ENCODE data around the gene PROCA1. TPM values are rescaled to one million over a fixed set of nuclear protein-coding genes. Genes with fewer than 3 reads are reported as not detected.

Gene PROCA1
- polyA plus RNA-seq, 1 of the 3 experiments (the other 2 are of a cell fraction): 7.1 TPM

GRCh38 chr17:28737770-28738679, 26.3 kb upstream of the PROCA1 start:
- no peaks in the 10 kb centered on the region for H3K9me2 ChIP-seq
- TF ChIP-seq CHD2 (IDR thresholded peaks at IDR 0.05; ENCODE audit: low read length, partially characterized antibody) (no peak), EZH2phosphoT487 (IDR thresholded peaks at IDR 0.05; ENCODE audit: borderline replicate concordance, low read depth) (no peak), GATA2 (CRISPR knock-in tag; IDR thresholded peaks at IDR 0.05) (no peak), RAD21 (IDR thresholded peaks at IDR 0.05; ENCODE audit: low read length) (no peak), PBX3 (IDR thresholded peaks at IDR 0.05) (no peak), MEF2A (IDR thresholded peaks at IDR 0.05; ENCODE audit: borderline replicate concordance, low read depth) (no peak), TEAD4 (IDR thresholded peaks at IDR 0.05; ENCODE audit: borderline replicate concordance, insufficient read depth) (no peak), TCF12 (IDR thresholded peaks at IDR 0.05) (no peak), RFX5 (IDR thresholded peaks at IDR 0.05; ENCODE audit: low read length) (no peak), FOXJ3 (CRISPR knock-in tag; IDR thresholded peaks at IDR 0.05) (no peak), POLR2AphosphoS5 (IDR thresholded peaks at IDR 0.05; ENCODE audit: low read depth, low read length) (no peak), NFIC (IDR thresholded peaks at IDR 0.05; ENCODE audit: borderline replicate concordance) (no peak), JUND (IDR thresholded peaks at IDR 0.05) (no peak), ELF1 (IDR thresholded peaks at IDR 0.05) (no peak), ZBTB33 (IDR thresholded peaks at IDR 0.05; ENCODE audit: borderline replicate concordance, low read depth) (no peak), MXI1 (IDR thresholded peaks at IDR 0.05; ENCODE audit: low read depth, low read length) (no peak), SMC3 (IDR thresholded peaks at IDR 0.05; ENCODE audit: low read depth, low read length) (no peak), USF1 (IDR thresholded peaks at IDR 0.05; ENCODE audit: borderline replicate concordance, low read depth) (no peak), RXRA (IDR thresholded peaks at IDR 0.05; ENCODE audit: borderline replicate concordance, low read depth) (no peak)
- H3K9me3 ChIP-seq: no peaks in the 10 kb centered on the region
- H3F3A ChIP-seq (replicated peaks; ENCODE audit: insufficient read depth): peaks cover 14% of the 10 kb centered on the region
- H2AFZ ChIP-seq (ENCODE audit: low read depth): no peak overlapping the region
- no peak overlapping the region for H3K9ac ChIP-seq
- DNase-seq: no peak
- no peak overlapping the region for H3K4me2 ChIP-seq
- H3K4me3 ChIP-seq (ENCODE audit: low read depth in 2 of 2, low read length in 1 of 2): no peak overlapping the region
- H4K20me1 ChIP-seq (ENCODE audit: insufficient read depth): no peaks in the 10 kb centered on the region
- H3K36me3 ChIP-seq (replicated peaks in 1 of 2; ENCODE audit: control insufficient read depth in 1 of 2, insufficient read depth in 2 of 2, low read length in 1 of 2): no peaks in the 10 kb centered on the region
- ChIA-PET POLR2A (no interaction called here), CTCF (interaction anchor here (1.2 to 20.4 kb wide), 2 partner anchors 12 to 14 kb away, joined by 3 to 612 read pairs; partner anchors contain the start of genes NEK8, RPL23A and TLCD1)
- no peak overlapping the region for H3K27ac ChIP-seq (ENCODE audit: low read depth in 2 of 2, low read length in 1 of 2)
- H3K79me2 ChIP-seq (ENCODE audit: insufficient read depth): peaks cover 4% of the 10 kb centered on the region; the same call in 1 of the 2 replicates
- H3K27me3 ChIP-seq (ENCODE audit: insufficient read depth): no peaks in the 10 kb centered on the region
- 94% methylated on average over 12 of the region's 22 CpGs for WGBS (ENCODE audit: low lambda C conversion rate)
- peaks cover 6 to 18% of the 10 kb centered on the region in 2 experiments; a peak in 2 of 4 replicates for H3K4me1 ChIP-seq (ENCODE audit: control insufficient read depth in 1 of 2, insufficient read depth in 2 of 2, low read depth in 1 of 2, low read length in 1 of 2)
